IMR-90 (cell line): ENCODE measurements around the gene TMEM121B. TPM values are rescaled to one million over a fixed set of nuclear protein-coding genes. Genes with fewer than 3 reads are reported as not detected.

Source experiments
- ATAC-seq: fragments of 200-7000 bp; cut with Tn5 transposase; 2 replicates; pipeline ENCODE4 v1.9.1; 2020; ENCODE audit warnings: low read depth, mild to moderate bottlenecking, moderate library complexity
- BruUV-seq: library from RNA; stranded (reverse); fragments of 400-500 nt; replicated peaks from 2 replicates; lab custom pipeline; 2021; lab: Mats Ljungman, UMichigan
- CTCF ChIA-PET: fragments of 300-600 bp; formaldehyde crosslinking; extraction: SDS; loops from one replicate; lab custom pipeline; 2021; ENCODE audit warnings: antibody characterized with exemption; lab: Yijun Ruan, JAX
- POLR2A ChIA-PET: fragments of 300-600 bp; sonication (Branson Sonifier 250); formaldehyde crosslinking; loops from one replicate; lab custom pipeline; 2022; ENCODE audit warnings: antibody characterized with exemption; ENCODE audit not compliant: unreplicated experiment; lab: Charles Lee
- DNase-seq: peaks from one replicate; pipeline ENCODE4 v3.0.0; 2013
- H2AFZ ChIP-seq: replicated peaks from 2 replicates; pipeline ENCODE3; 2013; ENCODE audit warnings: low read length, mild to moderate bottlenecking; ENCODE audit not compliant: poor library complexity
- H2AK5ac ChIP-seq: 2 replicates; pipeline ENCODE4 v1.6.1; 2013; ENCODE audit warnings: low read depth, low read length, inconsistent platforms
- H2AK9ac ChIP-seq: replicated peaks from 2 replicates; pipeline ENCODE3; 2013; ENCODE audit warnings: mild to moderate bottlenecking, low read depth, low read length, moderate library complexity; ENCODE audit not compliant: poor library complexity
- H2BK120ac ChIP-seq: 2 replicates; pipeline ENCODE4 v1.6.1; 2013; ENCODE audit warnings: low read depth, low read length, inconsistent platforms
- H2BK15ac ChIP-seq: 3 replicates; pipeline ENCODE4 v1.6.1; 2013; ENCODE audit warnings: low read depth, low read length, inconsistent platforms
- H2BK20ac ChIP-seq: 2 replicates; pipeline ENCODE4 v1.6.1; 2013; ENCODE audit warnings: low read depth, mild to moderate bottlenecking, inconsistent platforms, low read length, moderate library complexity
- H2BK5ac ChIP-seq: 2 replicates; pipeline ENCODE4 v1.6.1; 2013; ENCODE audit warnings: mild to moderate bottlenecking, low read depth, low read length, inconsistent platforms; ENCODE audit not compliant: poor library complexity, severe bottlenecking
- H3K14ac ChIP-seq: replicated peaks from 2 replicates; pipeline ENCODE4 v1.6.1; 2013; ENCODE audit warnings: low read depth, low read length, inconsistent platforms
- H3K18ac ChIP-seq: 2 replicates; pipeline ENCODE4 v1.6.1; 2013; ENCODE audit warnings: low read depth, low read length, control low read depth
- H3K23ac ChIP-seq: 2 replicates; pipeline ENCODE4 v1.6.1; 2013; ENCODE audit warnings: low read depth, low read length, inconsistent platforms
- H3K27ac ChIP-seq: 2 replicates; pipeline ENCODE4 v1.5.1; 2013; ENCODE audit warnings: mild to moderate bottlenecking, control low read depth, low read length; ENCODE audit not compliant: insufficient read depth
- H3K27me3 ChIP-seq: 2 replicates; pipeline ENCODE4 v1.6.1; 2013; ENCODE audit warnings: low read length; ENCODE audit not compliant: control insufficient read depth, insufficient read depth
- H3K36me3 ChIP-seq: 2 replicates; pipeline ENCODE4 v1.6.1; 2013; ENCODE audit warnings: low read length, mixed read lengths; ENCODE audit not compliant: control insufficient read depth, insufficient read depth
- H3K4ac ChIP-seq: 2 replicates; pipeline ENCODE4 v1.6.1; 2013; ENCODE audit warnings: low read depth, low read length, inconsistent platforms
- H3K4me1 ChIP-seq: 2 replicates; pipeline ENCODE4 v1.6.1; 2013; ENCODE audit warnings: low read length, mixed read lengths; ENCODE audit not compliant: control insufficient read depth, insufficient read depth
- H3K4me2 ChIP-seq: 2 replicates; pipeline ENCODE4 v1.6.1; 2013; ENCODE audit warnings: low read depth, mild to moderate bottlenecking, control low read depth, low read length, moderate library complexity
- H3K4me3 ChIP-seq: 2 replicates; pipeline ENCODE4 v1.5.1; 2013; ENCODE audit warnings: low read depth, mild to moderate bottlenecking, control low read depth, low read length, moderate library complexity; ENCODE audit not compliant: insufficient read depth
- H3K56ac ChIP-seq: 2 replicates; pipeline ENCODE4 v1.6.1; 2013; ENCODE audit warnings: low read length, inconsistent platforms; ENCODE audit not compliant: insufficient read depth; ENCODE audit errors: extremely low read depth
- H3K79me1 ChIP-seq, 2 experiments: 2 replicates each; pipeline ENCODE4 v1.6.1; 2013; ENCODE audit warnings: low read length in 2 of 2, inconsistent platforms in 1 of 2, low read depth in 1 of 2
- H3K9ac ChIP-seq: 2 replicates; pipeline ENCODE4 v1.6.1; 2013; ENCODE audit warnings: low read depth, low read length, control low read depth
- H3K9me1 ChIP-seq: 2 replicates; pipeline ENCODE4 v1.6.1; 2013; ENCODE audit warnings: low read length, inconsistent platforms; ENCODE audit not compliant: insufficient read depth
- H3K9me3 ChIP-seq: 2 replicates; pipeline ENCODE4 v1.6.1; 2013; ENCODE audit warnings: low read length; ENCODE audit not compliant: control insufficient read depth, insufficient read depth
- H4K20me1 ChIP-seq: 2 replicates; pipeline ENCODE4 v1.6.1; 2013; ENCODE audit warnings: low read length, inconsistent platforms; ENCODE audit not compliant: insufficient read depth
- H4K5ac ChIP-seq: 2 replicates; pipeline ENCODE4 v1.6.1; 2013; ENCODE audit warnings: mild to moderate bottlenecking, low read depth, low read length, control low read depth
- H4K8ac ChIP-seq, 2 experiments: 2 replicates each; pipeline ENCODE4 v1.6.1; 2013; ENCODE audit warnings: low read depth in 2 of 2, low read length in 2 of 2, control low read depth in 1 of 2, inconsistent platforms in 1 of 2
- H4K91ac ChIP-seq: 2 replicates; pipeline ENCODE4 v1.6.1; 2013; ENCODE audit warnings: low read depth, low read length, inconsistent platforms; ENCODE audit not compliant: insufficient read depth
- BHLHE40 ChIP-seq: fragments of 150-350 bp; IDR thresholded peaks from 2 replicates; pipeline ENCODE4 v1.6.1; 2016; ENCODE audit warnings: mild to moderate bottlenecking, low read depth, low read length
- MAFK ChIP-seq: IDR thresholded peaks from 2 replicates; pipeline ENCODE4 v1.6.1; 2012; ENCODE audit warnings: low read depth, low read length, improper control_type of control experiment
- WGBS, 2 experiments: methylation state at CpG; one replicate each; pipeline versions ENCODE4 v1.1.5 to v1.1.7; 2013; ENCODE audit warnings: missing lambda C conversion rate in 2 of 2; ENCODE audit not compliant: insufficient read length in 1 of 2; ENCODE audit errors: extremely low coverage in 2 of 2; 5-methylcytosine and 5-hydroxymethylcytosine counted together
- dilution Hi-C: fragments of 300-500 bp; cut with HindIII; formaldehyde crosslinking; loops from one replicate; pipeline ENCODE4 v1.14.3; 2018; ENCODE audit warnings: low sequenced_read_pairs; ENCODE audit not compliant: unreplicated experiment
- in situ Hi-C: fragments of 300-500 bp; cut with MboI; formaldehyde crosslinking; loops from 3 replicates; pipeline ENCODE4 v1.14.3; 2019; ENCODE audit warnings: low sequenced_read_pairs, inconsistent platforms, mixed read lengths
- intact Hi-C: fragments of 100-400 bp; cut with micrococcal nuclease; formaldehyde crosslinking; loops from 2 replicates; pipeline ENCODE4 v1.10.0; 2022
- polyA plus RNA-seq, 3 experiments: library from polyadenylated mRNA; depleted of rRNA; stranded (reverse); fragments of >200 nt; gene quantifications; 2 replicates each; pipeline ENCODE4 v1.2.3, GENCODE V29; 2012; ENCODE audit warnings: low replicate concordance in 1 of 3
- total RNA-seq: library from RNA; depleted of rRNA; stranded (reverse); fragments of >200 nt; gene quantifications from 2 replicates; pipeline ENCODE4 v1.2.3, GENCODE V29; 2012

Gene TMEM121B
- total and polyA plus RNA-seq, 2 of the 4 experiments (the other 2 are of a cell fraction) = under 0.01 to 0.29 TPM

GRCh38 chr22:17159504-17159951 is 38.4 kb upstream of the TMEM121B start:
- peak overlapping the region; percentile 71 for H3K14ac ChIP-seq
- peak; percentile 31 for ATAC-seq
- peak; percentile 47 for DNase-seq
- H3K4me3 ChIP-seq = peak overlapping the region; percentile 61
- dilution Hi-C loops (no loop called here), in situ Hi-C loops (no loop called here), intact Hi-C loops (loop anchor here (1.0 to 2.0 kb wide), 2 partner anchors 12 to 75 kb away; partner anchors contain the start of gene IL17RA)
- ChIA-PET CTCF (interaction anchor here (0.6 to 3.7 kb wide), 2 partner anchors 12 to 346 kb away, joined by 6 to 21 read pairs; no protein-coding TSS in a partner anchor), POLR2A (no interaction called here)
- H4K5ac ChIP-seq = peak overlapping the region; percentile 53
- WGBS, 2 experiments = 10% methylated on average over 17 of the region's 35 CpGs; no CpG with 5 or more reads in 1 of the 2 experiments
- peak overlapping the region; percentile 32 for H2BK120ac ChIP-seq
- peak overlapping the region; percentile 71 for H2BK5ac ChIP-seq
- H2AFZ ChIP-seq = peak overlapping the region; percentile 100
- H3K4ac ChIP-seq = peak overlapping the region; percentile 52
- H2AK5ac ChIP-seq = peak overlapping the region; percentile 36
- peak overlapping the region; percentile 92 for H2AK9ac ChIP-seq
- no peaks in the 10 kb centered on the region for H3K9me1 ChIP-seq
- peak overlapping the region; percentile 88 for H3K4me2 ChIP-seq
- H4K20me1 ChIP-seq = no peaks in the 10 kb centered on the region
- H2BK15ac ChIP-seq = no peak overlapping the region
- no peaks in the 10 kb centered on the region for H3K9me3 ChIP-seq
- H3K27ac ChIP-seq = peak overlapping the region; percentile 78
- H4K8ac ChIP-seq = peak overlapping the region; percentile 90 to 91
- H3K9ac ChIP-seq = peak overlapping the region; percentile 79
- peaks cover 4% of the 10 kb centered on the region; the same call in 1 of the 2 replicates for H3K4me1 ChIP-seq
- no peaks in the 10 kb centered on the region for H3K27me3 ChIP-seq
- H3K36me3 ChIP-seq = no peaks in the 10 kb centered on the region
- H3K79me1 ChIP-seq = peaks cover 15 to 26% of the 10 kb centered on the region in 2 experiments
- H4K91ac ChIP-seq = peak overlapping the region; percentile 72
- peak overlapping the region; percentile 41; the same call in 1 of the 2 replicates for H3K23ac ChIP-seq
- no peak for TF ChIP-seq MAFK
- TF ChIP-seq BHLHE40 = peak; percentile 89
- H2BK20ac ChIP-seq = no peak overlapping the region
- H3K18ac ChIP-seq = peak overlapping the region; percentile 17; the same call in 1 of the 2 replicates
- H3K56ac ChIP-seq = no peak overlapping the region
- no TSS peak for BruUV-seq
